Neural cell (in vitro differentiated cells): ENCODE results near the gene ITGB3.

Source experiments
- EP300 ChIP-seq: fragments of 450-650 bp; conservative IDR thresholded peaks from 2 replicates; pipeline ENCODE4 v1.6.1; 2014; ENCODE audit warnings: antibody characterized with exemption, mild to moderate bottlenecking, moderate library complexity; ENCODE audit not compliant: poor library complexity, severe bottlenecking
- EZH2 ChIP-seq: fragments of 200-600, 300-800 bp; shearing (Covaris generic), sonication (generic); IDR thresholded peaks from 2 replicates; pipeline ENCODE4 v1.6.1; 2014; ENCODE audit warnings: antibody characterized with exemption, low read length, borderline replicate concordance, mild to moderate bottlenecking; ENCODE audit not compliant: insufficient read depth, poor library complexity, severe bottlenecking
- MXI1 ChIP-seq: fragments of 450-650 bp; conservative IDR thresholded peaks from 2 replicates; pipeline ENCODE4 v1.6.1; 2014; ENCODE audit warnings: antibody characterized with exemption, mild to moderate bottlenecking; ENCODE audit not compliant: poor library complexity, severe bottlenecking
- POLR2AphosphoS5 ChIP-seq: IDR thresholded peaks from 2 replicates; pipeline ENCODE4 v1.6.1; 2012
- SMC3 ChIP-seq: fragments of 450-650 bp; conservative IDR thresholded peaks from 2 replicates; pipeline ENCODE4 v1.6.1; 2014; ENCODE audit warnings: antibody characterized with exemption, mild to moderate bottlenecking, moderate library complexity; ENCODE audit not compliant: poor library complexity
- TAF1 ChIP-seq: IDR thresholded peaks from 2 replicates; pipeline ENCODE4 v1.6.1; 2012; ENCODE audit warnings: low read depth
- TF ChIP-seq, protein P1 (sequence below): IDR thresholded peaks from 2 replicates; pipeline ENCODE4 v1.6.1; 2012; ENCODE audit warnings: borderline replicate concordance
- TF ChIP-seq, protein P2 (sequence below): fragments of 450-650 bp; IDR thresholded peaks from 2 replicates; pipeline ENCODE4 v1.5.1; 2014; ENCODE audit warnings: antibody characterized with exemption, mild to moderate bottlenecking, moderate library complexity; ENCODE audit not compliant: poor library complexity, severe bottlenecking

DNA sequence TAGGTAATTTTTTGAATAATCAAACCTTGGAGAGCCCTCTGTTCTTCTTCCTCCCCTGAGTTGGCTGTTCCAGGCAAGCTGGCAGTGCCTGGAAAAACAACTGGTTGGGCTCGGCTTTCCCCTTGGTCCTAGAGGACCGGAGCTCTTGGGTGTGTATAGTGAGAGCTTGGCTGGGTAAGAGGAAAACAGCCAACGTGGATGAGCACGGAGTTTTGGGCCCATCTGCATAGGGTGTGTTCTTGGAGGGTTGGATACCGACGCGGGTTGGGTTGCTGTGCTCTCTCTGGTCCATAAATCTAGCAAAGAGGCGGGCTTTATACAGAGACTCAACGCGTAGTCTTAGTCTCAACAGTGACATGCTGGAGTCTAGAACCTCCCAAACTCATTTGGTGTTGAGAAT is 23.2 kb downstream of the ITGB3 start:
- TF ChIP-seq EP300, result no peak
- TF ChIP-seq SMC3, result no peak
- no peak for TF ChIP-seq EZH2
- TF ChIP-seq, protein P1, sequence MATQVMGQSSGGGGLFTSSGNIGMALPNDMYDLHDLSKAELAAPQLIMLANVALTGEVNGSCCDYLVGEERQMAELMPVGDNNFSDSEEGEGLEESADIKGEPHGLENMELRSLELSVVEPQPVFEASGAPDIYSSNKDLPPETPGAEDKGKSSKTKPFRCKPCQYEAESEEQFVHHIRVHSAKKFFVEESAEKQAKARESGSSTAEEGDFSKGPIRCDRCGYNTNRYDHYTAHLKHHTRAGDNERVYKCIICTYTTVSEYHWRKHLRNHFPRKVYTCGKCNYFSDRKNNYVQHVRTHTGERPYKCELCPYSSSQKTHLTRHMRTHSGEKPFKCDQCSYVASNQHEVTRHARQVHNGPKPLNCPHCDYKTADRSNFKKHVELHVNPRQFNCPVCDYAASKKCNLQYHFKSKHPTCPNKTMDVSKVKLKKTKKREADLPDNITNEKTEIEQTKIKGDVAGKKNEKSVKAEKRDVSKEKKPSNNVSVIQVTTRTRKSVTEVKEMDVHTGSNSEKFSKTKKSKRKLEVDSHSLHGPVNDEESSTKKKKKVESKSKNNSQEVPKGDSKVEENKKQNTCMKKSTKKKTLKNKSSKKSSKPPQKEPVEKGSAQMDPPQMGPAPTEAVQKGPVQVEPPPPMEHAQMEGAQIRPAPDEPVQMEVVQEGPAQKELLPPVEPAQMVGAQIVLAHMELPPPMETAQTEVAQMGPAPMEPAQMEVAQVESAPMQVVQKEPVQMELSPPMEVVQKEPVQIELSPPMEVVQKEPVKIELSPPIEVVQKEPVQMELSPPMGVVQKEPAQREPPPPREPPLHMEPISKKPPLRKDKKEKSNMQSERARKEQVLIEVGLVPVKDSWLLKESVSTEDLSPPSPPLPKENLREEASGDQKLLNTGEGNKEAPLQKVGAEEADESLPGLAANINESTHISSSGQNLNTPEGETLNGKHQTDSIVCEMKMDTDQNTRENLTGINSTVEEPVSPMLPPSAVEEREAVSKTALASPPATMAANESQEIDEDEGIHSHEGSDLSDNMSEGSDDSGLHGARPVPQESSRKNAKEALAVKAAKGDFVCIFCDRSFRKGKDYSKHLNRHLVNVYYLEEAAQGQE, result no peak
- TF ChIP-seq POLR2AphosphoS5, result no peak
- TF ChIP-seq, protein P2, sequence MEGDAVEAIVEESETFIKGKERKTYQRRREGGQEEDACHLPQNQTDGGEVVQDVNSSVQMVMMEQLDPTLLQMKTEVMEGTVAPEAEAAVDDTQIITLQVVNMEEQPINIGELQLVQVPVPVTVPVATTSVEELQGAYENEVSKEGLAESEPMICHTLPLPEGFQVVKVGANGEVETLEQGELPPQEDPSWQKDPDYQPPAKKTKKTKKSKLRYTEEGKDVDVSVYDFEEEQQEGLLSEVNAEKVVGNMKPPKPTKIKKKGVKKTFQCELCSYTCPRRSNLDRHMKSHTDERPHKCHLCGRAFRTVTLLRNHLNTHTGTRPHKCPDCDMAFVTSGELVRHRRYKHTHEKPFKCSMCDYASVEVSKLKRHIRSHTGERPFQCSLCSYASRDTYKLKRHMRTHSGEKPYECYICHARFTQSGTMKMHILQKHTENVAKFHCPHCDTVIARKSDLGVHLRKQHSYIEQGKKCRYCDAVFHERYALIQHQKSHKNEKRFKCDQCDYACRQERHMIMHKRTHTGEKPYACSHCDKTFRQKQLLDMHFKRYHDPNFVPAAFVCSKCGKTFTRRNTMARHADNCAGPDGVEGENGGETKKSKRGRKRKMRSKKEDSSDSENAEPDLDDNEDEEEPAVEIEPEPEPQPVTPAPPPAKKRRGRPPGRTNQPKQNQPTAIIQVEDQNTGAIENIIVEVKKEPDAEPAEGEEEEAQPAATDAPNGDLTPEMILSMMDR, result no peak
- TF ChIP-seq TAF1, result no peak
- no peak for TF ChIP-seq MXI1
